ENCODE data around the gene TRAPPC6A.

DNA sequence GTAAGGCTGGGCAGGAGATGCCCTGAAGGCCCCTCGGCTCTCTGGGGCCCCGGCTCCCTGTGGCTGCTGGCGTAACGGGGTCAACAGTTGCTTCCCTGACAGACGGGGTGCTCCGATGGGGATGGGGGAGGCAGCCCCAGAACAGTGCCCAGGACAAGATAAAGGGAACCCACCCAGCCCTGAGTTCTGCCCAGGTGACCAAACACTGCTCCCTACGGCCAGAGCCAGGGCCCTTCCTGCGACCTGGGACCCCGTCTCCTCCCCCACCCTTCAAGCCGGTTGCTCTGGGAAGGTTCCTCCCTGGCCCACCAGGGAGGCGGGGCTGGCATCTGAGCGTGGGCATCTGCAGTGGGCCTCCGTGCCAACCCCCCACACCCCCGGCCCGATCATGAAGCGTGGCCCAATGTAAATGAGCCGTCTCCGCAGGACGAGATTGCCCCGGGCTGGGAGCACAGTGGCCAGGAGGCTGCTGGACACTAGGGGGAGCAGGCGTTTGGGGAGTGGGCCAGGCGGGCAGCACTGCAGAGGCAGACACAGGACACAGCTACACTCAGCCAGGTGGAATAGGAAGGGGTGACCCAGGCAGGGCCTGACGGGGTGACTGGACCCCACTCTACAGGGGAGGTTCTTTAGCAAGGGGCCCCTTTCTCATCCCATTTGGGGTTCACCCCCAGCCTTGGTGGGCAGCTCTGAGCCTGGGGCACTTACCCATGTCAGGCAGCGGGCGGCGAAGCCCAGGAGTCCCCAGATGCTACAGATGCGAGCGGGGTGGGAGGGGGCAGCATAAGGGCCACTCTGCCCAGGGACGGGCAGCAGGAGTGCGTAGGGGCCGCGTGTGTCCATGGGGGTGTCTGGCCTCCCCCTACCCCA, 16.1 kb downstream of the TRAPPC6A start:
- TF ChIP-seq TAF1 (IDR thresholded peaks at IDR 0.05; ENCODE audit: low read depth) = no peak
- no peak for TF ChIP-seq YY1 (IDR thresholded peaks at IDR 0.05; ENCODE audit: low read depth)
- TF ChIP-seq RAD21 (IDR thresholded peaks at IDR 0.05; ENCODE audit: low read depth) = peak; percentile 41; the same call in 1 of the 2 replicates
- TF ChIP-seq, protein P1, sequence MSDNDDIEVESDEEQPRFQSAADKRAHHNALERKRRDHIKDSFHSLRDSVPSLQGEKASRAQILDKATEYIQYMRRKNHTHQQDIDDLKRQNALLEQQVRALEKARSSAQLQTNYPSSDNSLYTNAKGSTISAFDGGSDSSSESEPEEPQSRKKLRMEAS (IDR thresholded peaks at IDR 0.05) = no peak
- no peak for TF ChIP-seq EGR1 (IDR thresholded peaks at IDR 0.05)
- TF ChIP-seq, protein P2, sequence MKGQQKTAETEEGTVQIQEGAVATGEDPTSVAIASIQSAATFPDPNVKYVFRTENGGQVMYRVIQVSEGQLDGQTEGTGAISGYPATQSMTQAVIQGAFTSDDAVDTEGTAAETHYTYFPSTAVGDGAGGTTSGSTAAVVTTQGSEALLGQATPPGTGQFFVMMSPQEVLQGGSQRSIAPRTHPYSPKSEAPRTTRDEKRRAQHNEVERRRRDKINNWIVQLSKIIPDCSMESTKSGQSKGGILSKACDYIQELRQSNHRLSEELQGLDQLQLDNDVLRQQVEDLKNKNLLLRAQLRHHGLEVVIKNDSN (IDR thresholded peaks at IDR 0.05) = no peak
